Breast epithelium (tissue), 4 donors: ENCODE results near the gene CEP164. TPM values are rescaled to one million over a fixed set of nuclear protein-coding genes. Genes with fewer than 3 reads are reported as not detected.
"Not testable (repeated sequence)": the region's sequence is repeated elsewhere in the genome, so short reads cannot be mapped to it uniquely, and the experiment has no call there.

Experiments
- DNase-seq, 2 donors: peaks; one replicate each; pipeline ENCODE4 v3.0.0-alpha.2; 2019; ENCODE audit warnings: low spot score in 2 of 2
- H3K27ac ChIP-seq, 2 donors: fragments of 200-600 bp; sonication (generic) in 1 of 2; one replicate each; pipeline ENCODE4 v1.5.1; 2016 to 2019; ENCODE audit warnings: mild to moderate bottlenecking in 1 of 2
- H3K27me3 ChIP-seq, 2 donors: fragments of 200-600 bp; sonication (generic) in 1 of 2; one replicate each; pipeline versions ENCODE4 v1.5.1 to v1.6.0; 2017 to 2019; ENCODE audit warnings: control low read depth in 1 of 2, mild to moderate bottlenecking in 1 of 2
- H3K36me3 ChIP-seq: fragments of 200-600 bp; one replicate; pipeline ENCODE4 v1.5.1; 2019
- H3K4me1 ChIP-seq, 2 donors: fragments of 200-600 bp; sonication (generic); one replicate each; pipeline ENCODE4 v1.5.1; 2016 to 2019; ENCODE audit warnings: control low read depth in 1 of 2
- H3K4me3 ChIP-seq, 3 donors: fragments of 200-600 bp; sonication (generic); 1 replicate in 2 of 3; 2 replicates in 1 of 3; pipeline ENCODE4 v1.5.1; 2016 to 2019; ENCODE audit warnings: mild to moderate bottlenecking in 3 of 3, moderate library complexity in 2 of 3
- H3K9me3 ChIP-seq, 2 donors: fragments of 200-600 bp; sonication (generic) in 1 of 2; one replicate each; pipeline ENCODE4 v1.5.1; 2016 to 2019; ENCODE audit warnings: control low read depth in 1 of 2
- POLR2A ChIP-seq: fragments of 450-650 bp; IDR thresholded peaks from one replicate; pipeline ENCODE4 v1.6.1; 2016; ENCODE audit warnings: antibody characterized with exemption, mild to moderate bottlenecking, moderate library complexity
- POLR2AphosphoS5 ChIP-seq, 3 donors: sonication (generic); formaldehyde crosslinking; IDR thresholded peaks; one replicate each; pipeline ENCODE4 v1.6.1; 2017; ENCODE audit warnings: antibody characterized with exemption in 3 of 3
- intact Hi-C: fragments of 100-400 bp; cut with DNase I; formaldehyde crosslinking; loops from one replicate; pipeline ENCODE4 v1.15.1; 2023; ENCODE audit warnings: low total_unique reads
- total RNA-seq, 3 donors: library from RNA; depleted of rRNA; stranded (reverse); fragments of >200 nt; gene quantifications; one replicate each; pipeline ENCODE4 v1.1.0, GENCODE V29; 2016
- TF ChIP-seq, protein P1 (sequence below), 3 donors: fragments of 450-650 bp; IDR thresholded peaks; one replicate each; pipeline ENCODE4 v1.5.1; 2016 to 2017; ENCODE audit warnings: antibody characterized with exemption in 3 of 3, mild to moderate bottlenecking in 3 of 3, moderate library complexity in 3 of 3

Gene CEP164
- total RNA-seq, 3 donors from 2014 or later, result 14.9 to 32.6 (median 20.3) TPM

DNA sequence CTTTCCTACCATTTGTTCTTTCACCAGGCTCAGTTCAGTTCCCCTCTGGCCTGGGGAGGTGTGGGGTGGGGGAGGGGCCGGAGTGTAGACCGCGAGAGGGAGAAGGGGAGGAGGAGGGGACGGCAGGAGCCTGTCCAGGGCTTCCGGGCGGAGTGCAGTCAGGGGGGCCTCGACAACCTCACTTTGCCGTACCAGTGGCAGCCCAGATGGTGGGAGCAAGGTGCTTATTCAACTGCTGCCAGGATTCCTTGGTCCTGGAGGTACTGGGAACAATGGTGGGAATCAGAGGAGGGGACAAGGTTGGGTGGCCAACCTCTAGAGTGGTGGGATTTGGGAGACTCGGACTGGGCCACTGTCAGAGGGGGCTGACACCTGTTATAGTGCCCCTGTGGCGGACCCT, 12.8 kb upstream of the CEP164 start:
- no peak for DNase-seq
- Histone ChIP-seq H3K4me3 (peak overlapping the region; percentile 83 to 97 (median 87)), H3K36me3 (no peaks in the 10 kb centered on the region), H3K4me1 (peaks cover 5 to 11% of the 10 kb centered on the region in 2 donors), H3K9me3 (no peaks in the 10 kb centered on the region), H3K27ac (no peak overlapping the region), H3K27me3 (no peaks in the 10 kb centered on the region)
- intact Hi-C loops, result no loop called here
- TF ChIP-seq POLR2AphosphoS5 (IDR thresholded peaks at IDR 0.05), result no peak

DNA sequence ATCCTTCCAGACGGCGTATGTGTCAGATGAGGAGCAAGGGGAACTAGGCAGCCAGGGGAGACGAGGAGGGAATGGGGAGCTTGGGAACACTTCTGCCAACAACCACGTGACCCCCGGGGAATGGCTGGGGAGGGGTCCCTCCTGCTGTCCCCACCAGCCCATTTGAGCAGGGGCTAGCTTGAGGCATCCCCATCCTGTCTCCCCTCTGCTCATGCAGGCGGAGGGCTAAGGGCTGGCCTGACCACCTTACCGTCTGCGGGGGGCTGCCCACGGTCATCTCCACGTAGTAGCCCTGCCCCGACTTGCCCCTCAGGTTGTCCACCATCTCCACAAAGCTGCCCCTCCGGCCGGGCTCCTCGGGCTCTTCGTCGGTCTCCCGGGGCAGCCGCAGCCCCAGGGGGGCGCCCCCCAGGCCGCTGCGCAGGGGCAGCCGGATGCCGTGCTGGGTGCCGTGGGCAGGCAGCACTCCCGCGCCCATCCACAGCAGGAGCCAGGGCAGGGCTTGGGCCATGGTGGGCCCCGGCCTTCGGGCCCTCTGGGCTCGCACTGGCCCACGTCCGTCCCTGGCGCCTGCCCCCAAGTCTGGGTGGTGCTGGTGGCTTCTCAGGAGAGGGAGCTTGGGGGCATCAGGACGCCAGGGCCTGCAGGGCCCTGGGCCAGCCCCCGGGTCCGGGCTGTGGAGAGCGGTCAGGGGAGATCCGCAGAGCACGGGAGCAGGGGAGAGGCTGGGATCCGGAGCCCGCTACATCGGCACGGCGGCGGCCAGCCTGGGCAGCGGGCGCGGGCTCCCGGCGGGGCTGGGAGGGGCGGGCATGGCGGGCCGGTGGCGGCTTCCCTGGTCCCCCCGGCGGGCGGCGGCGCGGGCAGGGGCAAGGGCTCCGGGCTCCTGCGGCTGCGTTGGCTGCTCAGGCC, 12.1 kb upstream of the CEP164 start:
- no peaks in the 10 kb centered on the region for H3K9me3 ChIP-seq
- no peak for DNase-seq
- intact Hi-C loops, result no loop called here

DNA sequence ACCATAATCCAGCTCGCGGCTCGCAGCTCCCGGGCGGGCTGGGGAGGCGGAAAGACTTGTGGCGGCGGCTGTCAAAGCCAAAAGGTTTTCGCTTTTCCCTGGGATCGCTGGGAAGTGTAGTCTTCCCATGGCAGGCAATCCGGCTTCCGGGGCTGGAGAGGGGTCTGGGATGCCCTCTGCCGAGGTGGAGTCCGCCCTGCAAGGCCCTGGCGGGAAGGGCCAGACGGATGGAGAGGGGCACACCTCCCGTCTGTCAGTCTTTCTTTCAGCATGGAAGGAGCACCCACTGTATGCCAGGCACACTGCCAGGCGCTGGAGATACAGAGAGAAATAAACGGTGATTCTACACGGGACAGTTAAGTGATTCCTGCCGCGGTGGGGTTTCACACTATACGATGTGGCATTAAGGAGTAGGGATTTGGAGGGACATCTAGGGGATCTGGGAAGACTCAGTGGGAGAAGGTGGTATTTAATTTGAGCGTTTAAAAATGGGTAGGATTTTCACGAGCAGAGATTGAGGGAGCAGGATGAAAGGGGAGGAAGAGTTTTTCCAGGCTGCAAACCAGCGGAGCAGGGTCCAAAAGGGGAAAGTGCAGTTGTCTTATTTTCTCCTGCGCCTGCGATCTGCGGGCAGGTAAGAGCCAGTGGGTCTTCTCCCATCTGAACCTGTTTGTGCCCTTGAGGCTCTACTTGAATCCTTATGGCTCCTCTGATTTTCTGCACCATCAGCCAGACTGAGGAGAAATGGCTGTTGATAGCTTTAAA, 11.3 kb upstream of the CEP164 start, which contains the start of gene BACE1:
BACE1 (minus strand) TSS at position 60 of the 765 bp plus-strand sequence. CDS start 461 bp downstream, outside the sequence.
- intact Hi-C loops, result no loop called here

More for the DNA sequence above, 12.1 kb upstream of the CEP164 start:
- H3K27ac ChIP-seq, result peak overlapping the region; percentile 7 to 53
- no peaks in the 10 kb centered on the region for H3K36me3 ChIP-seq
- TF ChIP-seq POLR2AphosphoS5 (IDR thresholded peaks at IDR 0.05) (no peak), POLR2A (no peak)
- TF ChIP-seq, protein P1, sequence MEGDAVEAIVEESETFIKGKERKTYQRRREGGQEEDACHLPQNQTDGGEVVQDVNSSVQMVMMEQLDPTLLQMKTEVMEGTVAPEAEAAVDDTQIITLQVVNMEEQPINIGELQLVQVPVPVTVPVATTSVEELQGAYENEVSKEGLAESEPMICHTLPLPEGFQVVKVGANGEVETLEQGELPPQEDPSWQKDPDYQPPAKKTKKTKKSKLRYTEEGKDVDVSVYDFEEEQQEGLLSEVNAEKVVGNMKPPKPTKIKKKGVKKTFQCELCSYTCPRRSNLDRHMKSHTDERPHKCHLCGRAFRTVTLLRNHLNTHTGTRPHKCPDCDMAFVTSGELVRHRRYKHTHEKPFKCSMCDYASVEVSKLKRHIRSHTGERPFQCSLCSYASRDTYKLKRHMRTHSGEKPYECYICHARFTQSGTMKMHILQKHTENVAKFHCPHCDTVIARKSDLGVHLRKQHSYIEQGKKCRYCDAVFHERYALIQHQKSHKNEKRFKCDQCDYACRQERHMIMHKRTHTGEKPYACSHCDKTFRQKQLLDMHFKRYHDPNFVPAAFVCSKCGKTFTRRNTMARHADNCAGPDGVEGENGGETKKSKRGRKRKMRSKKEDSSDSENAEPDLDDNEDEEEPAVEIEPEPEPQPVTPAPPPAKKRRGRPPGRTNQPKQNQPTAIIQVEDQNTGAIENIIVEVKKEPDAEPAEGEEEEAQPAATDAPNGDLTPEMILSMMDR (IDR thresholded peaks at IDR 0.05), result no peak
- peak overlapping the region; percentile 83 to 97 (median 87) for H3K4me3 ChIP-seq
- no peaks in the 10 kb centered on the region for H3K27me3 ChIP-seq
- H3K4me1 ChIP-seq, result peaks cover 5 to 11% of the 10 kb centered on the region in 2 donors

DNA sequence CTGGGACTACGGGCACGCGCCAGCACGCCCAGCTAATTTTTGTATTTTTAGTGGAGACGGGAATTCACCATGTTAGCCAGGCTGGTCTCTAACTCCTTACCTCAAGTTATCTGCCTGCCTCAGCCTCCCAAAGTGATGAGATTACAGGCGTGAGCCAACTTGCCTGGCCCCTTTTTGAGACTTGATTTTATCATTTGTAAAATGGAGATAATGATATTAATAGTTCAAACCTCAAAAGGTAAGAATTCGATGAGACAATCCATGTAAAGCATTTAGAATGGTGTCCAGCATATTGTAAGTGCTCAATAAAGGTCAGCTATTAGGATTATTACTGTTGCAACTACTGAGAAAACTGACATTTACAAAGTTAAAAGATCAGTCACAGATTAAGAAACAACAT, 8.9 kb upstream of the CEP164 start:
- intact Hi-C loops, result no loop called here
- Histone ChIP-seq H3K4me1 (peaks cover 5 to 11% of the 10 kb centered on the region in 2 donors), H3K4me3 (no peak overlapping the region), H3K9me3 (no peaks in the 10 kb centered on the region), H3K27me3 (no peaks in the 10 kb centered on the region), H3K27ac (no peak overlapping the region), H3K36me3 (no peaks in the 10 kb centered on the region)
- TF ChIP-seq POLR2A (no peak), POLR2AphosphoS5 (IDR thresholded peaks at IDR 0.05) (no peak)
- TF ChIP-seq, protein P1 (IDR thresholded peaks at IDR 0.05), result no peak
- no peak for DNase-seq

More for the DNA sequence above, 11.3 kb upstream of the CEP164 start, which contains the start of gene BACE1:
- no peak for TF ChIP-seq POLR2A
- peak in 2 of 3 donors; percentile 18 to 25 for TF ChIP-seq POLR2AphosphoS5 (IDR thresholded peaks at IDR 0.05)
- TF ChIP-seq, protein P1 (IDR thresholded peaks at IDR 0.05), result no peak
- H3K36me3 ChIP-seq, result no peaks in the 10 kb centered on the region
- peak within 1 kb of the TSS; percentile 83 to 97 (median 87) for H3K4me3 ChIP-seq
- H3K4me1 ChIP-seq, result peaks cover 5 to 11% of the 10 kb centered on the region in 2 donors
- DNase-seq, result peak; percentile 55 to 71
- no peaks in the 10 kb centered on the region for H3K27me3 ChIP-seq
- H3K27ac ChIP-seq, result peak within 1 kb of the TSS; percentile 7 to 53
- H3K9me3 ChIP-seq, result no peaks in the 10 kb centered on the region

DNA sequence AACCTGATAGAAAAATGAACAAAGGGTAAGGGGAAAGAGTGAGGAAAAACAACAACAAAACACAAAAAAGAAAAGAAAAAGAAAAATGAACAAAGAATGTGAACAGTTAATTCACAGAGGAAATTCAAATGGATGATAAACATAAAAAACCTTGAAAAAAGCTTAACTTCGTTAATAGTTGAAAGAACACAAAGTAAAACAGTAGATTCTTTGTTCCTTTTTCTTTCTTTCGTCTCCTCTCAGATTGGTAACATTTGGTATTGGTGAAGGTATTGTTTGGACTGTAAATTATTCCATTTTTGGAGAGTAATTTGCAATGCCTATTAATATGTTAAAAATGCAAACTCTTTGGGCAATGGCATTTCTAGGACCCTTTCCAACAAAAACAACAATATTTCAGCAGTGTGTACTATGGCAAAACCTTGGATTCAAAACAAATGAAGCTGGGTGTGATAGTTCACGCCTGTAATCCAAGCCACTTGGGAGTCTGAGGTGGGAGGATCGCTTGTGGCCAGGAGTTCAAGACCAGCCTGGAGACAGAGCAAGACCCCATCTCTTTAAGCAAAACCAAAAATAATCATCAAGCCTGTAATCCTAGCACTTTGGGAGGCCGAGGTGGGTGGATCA, 8.3 kb upstream of the CEP164 start:
- H3K4me3 ChIP-seq, result no peak overlapping the region
- TF ChIP-seq POLR2AphosphoS5 (IDR thresholded peaks at IDR 0.05), result no peak
- no peak for TF ChIP-seq POLR2A
- TF ChIP-seq, protein P1 (IDR thresholded peaks at IDR 0.05), result no peak
- intact Hi-C loops, result no loop called here
- H3K4me1 ChIP-seq, result peaks cover 5 to 11% of the 10 kb centered on the region in 2 donors
- H3K9me3 ChIP-seq, result no peaks in the 10 kb centered on the region
- no peaks in the 10 kb centered on the region for H3K27me3 ChIP-seq
- no peak overlapping the region for H3K27ac ChIP-seq
- no peak for DNase-seq
- H3K36me3 ChIP-seq, result no peaks in the 10 kb centered on the region

DNA sequence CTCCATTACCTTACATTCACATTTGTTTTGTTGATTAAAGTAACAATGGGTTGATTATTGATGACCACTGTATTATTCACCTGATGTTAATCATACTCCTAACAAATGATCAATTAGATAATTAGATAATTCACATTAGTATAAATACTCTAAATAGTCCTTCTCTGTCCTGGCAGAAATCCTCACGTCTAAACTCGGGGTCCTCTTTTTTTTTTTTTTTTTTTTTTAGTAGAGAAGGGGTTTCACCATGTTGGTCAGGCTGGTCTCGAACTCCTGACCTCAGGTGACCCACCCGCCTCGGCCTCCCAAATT, 443 bp upstream of the CEP164 start:
- intact Hi-C loops, DNase-seq, H3K9me3 ChIP-seq, H3K36me3 ChIP-seq, H3K27me3 ChIP-seq, H3K4me1 ChIP-seq: not testable (repeated sequence)
- Histone ChIP-seq H3K4me3 (peak overlapping the region; percentile 83 to 87 (median 84)), H3K27ac (peak overlapping the region; percentile 94 to 97)
